HG03575 (cell line): ENCODE measurements around the gene FARP1.

Experiments
- ATAC-seq: cut with Tn5 transposase; IDR thresholded peaks from one replicate; pipeline ENCODE4 v1.9.1; 2021; ENCODE audit not compliant: unreplicated experiment, insufficient number of reproducible peaks, low FRiP score; ENCODE audit errors: extremely low read depth

The FARP1 gene

GRCh38 chr13:98172590-98173422 is 29.9 kb downstream of the FARP1 start:
- no peak for ATAC-seq

- ATAC-seq = no peak
Observed at GRCh38 chr13:98173431-98174152, 30.7 kb downstream of the FARP1 start.

GRCh38 chr13:98174307-98174706 is 31.4 kb downstream of the FARP1 start:
- no peak for ATAC-seq

- no peak for ATAC-seq
Observed at GRCh38 chr13:98175043-98175442, 32.1 kb downstream of the FARP1 start.

- no peak for ATAC-seq
Observed at GRCh38 chr13:98175823-98176222, 32.9 kb downstream of the FARP1 start.

GRCh38 chr13:98176777-98177608 is 34.1 kb downstream of the FARP1 start, which contains the start of gene RNF113B:
Gene RNF113B, minus strand, starts transcription at chr13:98177269. Its CDS starts 33 bp downstream, at chr13:98177236.
- no peak for ATAC-seq

- no peak for ATAC-seq
Observed at GRCh38 chr13:98180092-98180491, 37.2 kb downstream of the FARP1 start.

- no peak for ATAC-seq
Observed at GRCh38 chr13:98181111-98181815, 38.4 kb downstream of the FARP1 start.

GRCh38 chr13:98182153-98182552 is 39.3 kb downstream of the FARP1 start:
- ATAC-seq = no peak

- no peak for ATAC-seq
Observed at GRCh38 chr13:98182589-98182988, 39.7 kb downstream of the FARP1 start.

GRCh38 chr13:98184792-98185191 is 41.9 kb downstream of the FARP1 start:
- ATAC-seq = no peak

GRCh38 chr13:98187155-98187964 is 44.5 kb downstream of the FARP1 start:
- no peak for ATAC-seq

- no peak for ATAC-seq
Observed at GRCh38 chr13:98187965-98188261, 45.0 kb downstream of the FARP1 start.

GRCh38 chr13:98188544-98189166 is 45.8 kb downstream of the FARP1 start:
- ATAC-seq = no peak

GRCh38 chr13:98189841-98190505 is 47.1 kb downstream of the FARP1 start:
- ATAC-seq = no peak

GRCh38 chr13:98190889-98191444 is 48.1 kb downstream of the FARP1 start:
- ATAC-seq = no peak

GRCh38 chr13:98192008-98192407 is 49.1 kb downstream of the FARP1 start:
- no peak for ATAC-seq
